CD14-positive monocyte (primary cell): ENCODE data around the gene TBC1D20. TPM values are rescaled to one million over a fixed set of nuclear protein-coding genes. Genes with fewer than 3 reads are reported as not detected.
"Not testable (repeated sequence)": the region's sequence is repeated elsewhere in the genome, so short reads cannot be mapped to it uniquely, and the experiment has no call there.

Source experiments
- DNase-seq, 3 donors: peaks; one replicate each; pipeline ENCODE4 v3.0.0-alpha.2; 2011 to 2022
- H2AFZ ChIP-seq: 2 replicates; pipeline ENCODE4 v1.6.0; 2012; ENCODE audit warnings: mild to moderate bottlenecking, low read depth, low read length, inconsistent platforms; ENCODE audit not compliant: insufficient read depth, poor library complexity, severe bottlenecking
- H3K27ac ChIP-seq, 2 donors: 1 replicate in 1 of 2; 2 replicates in 1 of 2; pipeline ENCODE4 v1.5.1; 2012 to 2013; ENCODE audit warnings: low read length in 2 of 2, control low read depth in 1 of 2, inconsistent platforms in 1 of 2, low read depth in 1 of 2, mild to moderate bottlenecking in 1 of 2
- H3K27me3 ChIP-seq, 2 donors: one replicate each; pipeline versions ENCODE4 v1.6.0 to v1.6.1; 2011 to 2013; ENCODE audit warnings: low read length in 2 of 2; ENCODE audit not compliant: control insufficient read depth in 2 of 2, insufficient read depth in 2 of 2
- H3K36me3 ChIP-seq, 2 donors: replicated peaks in 1 of 2; 1 replicate in 1 of 2; 2 replicates in 1 of 2; pipeline versions ENCODE4 v1.5.1 to v1.6.1; 2012 to 2013; ENCODE audit warnings: low read length in 2 of 2, control low read depth in 1 of 2, inconsistent platforms in 1 of 2, mild to moderate bottlenecking in 1 of 2; ENCODE audit not compliant: insufficient read depth in 2 of 2, control insufficient read depth in 1 of 2
- H3K4me1 ChIP-seq, 2 donors: 1 replicate in 1 of 2; 2 replicates in 1 of 2; pipeline versions ENCODE4 v1.5.1 to v1.6.1; 2012 to 2013; ENCODE audit warnings: low read length in 2 of 2, control low read depth in 1 of 2, inconsistent platforms in 1 of 2, mild to moderate bottlenecking in 1 of 2, moderate library complexity in 1 of 2; ENCODE audit not compliant: insufficient read depth in 2 of 2, control insufficient read depth in 1 of 2
- H3K4me2 ChIP-seq: replicated peaks from 2 replicates; pipeline ENCODE3; 2012; ENCODE audit warnings: low read length, moderate library complexity, mild to moderate bottlenecking; ENCODE audit not compliant: poor library complexity, severe bottlenecking; ENCODE audit errors: extremely low read depth
- H3K4me3 ChIP-seq, 3 experiments: fragments of 200-600 bp in 1 of 3; sonication (generic) in 1 of 3; replicated peaks in 1 of 3; 1 replicate in 2 of 3; 2 replicates in 1 of 3; pipeline ENCODE4 v1.5.1; 2011 to 2013; ENCODE audit warnings: low read length in 3 of 3, mild to moderate bottlenecking in 3 of 3, control low read depth in 2 of 3, low read depth in 2 of 3, inconsistent platforms in 1 of 3, moderate library complexity in 1 of 3
- H3K79me2 ChIP-seq: 2 replicates; pipeline ENCODE4 v1.6.0; 2012; ENCODE audit warnings: mild to moderate bottlenecking, control low read depth, inconsistent platforms, low read length, moderate library complexity; ENCODE audit not compliant: insufficient read depth
- H3K9ac ChIP-seq: 2 replicates; pipeline ENCODE4 v1.6.0; 2017; ENCODE audit warnings: low read length, mild to moderate bottlenecking; ENCODE audit not compliant: insufficient read depth, poor library complexity, severe bottlenecking
- H3K9me3 ChIP-seq, 2 donors: replicated peaks in 1 of 2; 1 replicate in 1 of 2; 2 replicates in 1 of 2; pipeline versions ENCODE4 v1.5.1 to v1.6.1; 2012 to 2013; ENCODE audit warnings: low read length in 2 of 2, control low read depth in 1 of 2; ENCODE audit not compliant: control insufficient read depth in 1 of 2, insufficient read depth in 1 of 2
- H4K20me1 ChIP-seq: 2 replicates; pipeline ENCODE4 v1.6.0; 2012; ENCODE audit warnings: mild to moderate bottlenecking, low read length, control low read depth, moderate library complexity; ENCODE audit not compliant: insufficient read depth
- H3K27ac Mint-ChIP-seq, 7 donors: one replicate each; pipeline ENCODE4 v1.8.0; 2020; ENCODE audit warnings: mild to moderate bottlenecking in 7 of 7, mixed read lengths in 7 of 7, moderate library complexity in 6 of 7, inconsistent platforms in 2 of 7
- H3K27me3 Mint-ChIP-seq, 3 donors: one replicate each; pipeline ENCODE4 v1.8.0; 2021 to 2022; ENCODE audit warnings: low read depth in 3 of 3, mild to moderate bottlenecking in 3 of 3, mixed read lengths in 3 of 3, moderate library complexity in 3 of 3, inconsistent platforms in 1 of 3
- H3K36me3 Mint-ChIP-seq, 2 donors: one replicate each; pipeline ENCODE4 v1.8.0; 2020; ENCODE audit warnings: mixed read lengths in 2 of 2, inconsistent platforms in 1 of 2, mild to moderate bottlenecking in 1 of 2
- H3K4me1 Mint-ChIP-seq: one replicate; pipeline ENCODE4 v1.8.0; 2020; ENCODE audit warnings: mild to moderate bottlenecking, mixed read lengths
- H3K4me3 Mint-ChIP-seq, 2 donors: one replicate each; pipeline ENCODE4 v1.8.0; 2020; ENCODE audit warnings: mild to moderate bottlenecking in 2 of 2, mixed read lengths in 2 of 2, moderate library complexity in 1 of 2
- H3K9me3 Mint-ChIP-seq, 7 donors: one replicate each; pipeline ENCODE4 v1.8.0; 2020 to 2022; ENCODE audit warnings: mixed read lengths in 7 of 7, mild to moderate bottlenecking in 6 of 7, moderate library complexity in 6 of 7, inconsistent platforms in 2 of 7
- WGBS: methylation state at CpG from one replicate; pipeline ENCODE4 v1.1.5; 2013; ENCODE audit warnings: missing lambda C conversion rate; ENCODE audit not compliant: insufficient coverage; 5-methylcytosine and 5-hydroxymethylcytosine counted together
- intact Hi-C, 2 donors: fragments of 100-400 bp; cut with micrococcal nuclease; formaldehyde crosslinking; loops; one replicate each; pipeline versions ENCODE4 v1.15.0 to v1.15.1; 2023
- polyA plus RNA-seq, 3 donors: library from polyadenylated mRNA; depleted of rRNA in 1 of 3; unstranded in 2 of 3; stranded (reverse) in 1 of 3; fragments of 300-500 nt in 2 of 3; fragments of >200 nt in 1 of 3; fragmentation: Illumina TruSeq in 2 of 3; gene quantifications; 1 replicate in 2 of 3; 2 replicates in 1 of 3; pipeline ENCODE4 v1.2.3, GENCODE V29; 2012 to 2021
- TF ChIP-seq, protein P1 (sequence below): fragments of 200-600 bp; IDR thresholded peaks from one replicate; pipeline ENCODE4 v1.8.0; 2022; ENCODE audit warnings: antibody characterized with exemption, mild to moderate bottlenecking

Gene TBC1D20
- polyA plus RNA-seq, 3 donors: 10.5 to 24.7 (median 11.3) TPM

GRCh38 chr20:396252-396618 lies 66.1 kb downstream of the TBC1D20 start:
- intact Hi-C loops: no loop called here
- H3K4me3 ChIP-seq: no peak overlapping the region
- no peak overlapping the region for H3K27ac Mint-ChIP-seq
- DNase-seq: no peak
- H4K20me1 ChIP-seq: no peaks in the 10 kb centered on the region
- no peaks in the 10 kb centered on the region for H3K27me3 ChIP-seq
- 98% methylated on average over 24 of the region's 24 CpGs for WGBS
- H3K9me3 Mint-ChIP-seq: no peaks in the 10 kb centered on the region
- no peak overlapping the region for H3K4me2 ChIP-seq
- H3K4me3 Mint-ChIP-seq: no peak overlapping the region
- peaks cover 53 to 62% of the 10 kb centered on the region in 2 donors for H3K36me3 ChIP-seq
- TF ChIP-seq, protein P1, sequence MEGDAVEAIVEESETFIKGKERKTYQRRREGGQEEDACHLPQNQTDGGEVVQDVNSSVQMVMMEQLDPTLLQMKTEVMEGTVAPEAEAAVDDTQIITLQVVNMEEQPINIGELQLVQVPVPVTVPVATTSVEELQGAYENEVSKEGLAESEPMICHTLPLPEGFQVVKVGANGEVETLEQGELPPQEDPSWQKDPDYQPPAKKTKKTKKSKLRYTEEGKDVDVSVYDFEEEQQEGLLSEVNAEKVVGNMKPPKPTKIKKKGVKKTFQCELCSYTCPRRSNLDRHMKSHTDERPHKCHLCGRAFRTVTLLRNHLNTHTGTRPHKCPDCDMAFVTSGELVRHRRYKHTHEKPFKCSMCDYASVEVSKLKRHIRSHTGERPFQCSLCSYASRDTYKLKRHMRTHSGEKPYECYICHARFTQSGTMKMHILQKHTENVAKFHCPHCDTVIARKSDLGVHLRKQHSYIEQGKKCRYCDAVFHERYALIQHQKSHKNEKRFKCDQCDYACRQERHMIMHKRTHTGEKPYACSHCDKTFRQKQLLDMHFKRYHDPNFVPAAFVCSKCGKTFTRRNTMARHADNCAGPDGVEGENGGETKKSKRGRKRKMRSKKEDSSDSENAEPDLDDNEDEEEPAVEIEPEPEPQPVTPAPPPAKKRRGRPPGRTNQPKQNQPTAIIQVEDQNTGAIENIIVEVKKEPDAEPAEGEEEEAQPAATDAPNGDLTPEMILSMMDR: no peak
- no peaks in the 10 kb centered on the region for H3K9me3 ChIP-seq
- H3K4me1 Mint-ChIP-seq: peaks cover 2% of the 10 kb centered on the region
- H3K4me1 ChIP-seq: no peaks in the 10 kb centered on the region
- H3K27me3 Mint-ChIP-seq: no peaks in the 10 kb centered on the region
- no peak overlapping the region for H3K27ac ChIP-seq
- H2AFZ ChIP-seq: no peak overlapping the region
- no peaks in the 10 kb centered on the region for H3K79me2 ChIP-seq
- H3K9ac ChIP-seq: no peak overlapping the region
- peaks cover 43 to 48% of the 10 kb centered on the region in 2 donors for H3K36me3 Mint-ChIP-seq

DNA sequence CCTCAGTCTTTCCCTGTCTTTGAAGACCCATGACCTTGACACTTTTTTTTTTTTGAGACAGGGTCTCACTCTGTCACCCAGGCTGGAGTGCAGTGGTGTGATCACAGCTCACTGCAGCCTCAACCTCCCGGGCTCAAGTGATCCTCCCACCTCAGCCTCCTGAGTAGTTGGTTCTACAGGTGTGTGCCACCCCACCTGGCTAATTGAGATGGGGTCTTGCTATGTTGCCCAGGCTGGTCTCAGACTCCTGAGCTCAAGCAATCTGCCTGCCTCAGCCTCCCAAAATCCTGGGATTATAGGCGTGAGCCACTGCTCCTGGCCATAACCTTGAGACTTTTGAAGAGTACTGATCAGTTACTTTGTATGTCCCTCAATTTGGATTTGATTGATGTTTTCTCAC lies 69.0 kb downstream of the TBC1D20 start:
- Mint-ChIP-seq H3K27ac (peak overlapping the region in 2 of 7 donors; percentile 62 to 67), H3K36me3 (peaks cover 63 to 68% of the 10 kb centered on the region in 2 donors)
- DNase-seq, H3K9ac ChIP-seq, H3K4me1 Mint-ChIP-seq, H3K79me2 ChIP-seq, H4K20me1 ChIP-seq, H3K4me3 Mint-ChIP-seq, H3K27ac ChIP-seq, H3K27me3 Mint-ChIP-seq, H3K9me3 ChIP-seq, H3K4me3 ChIP-seq, H3K4me2 ChIP-seq, H3K9me3 Mint-ChIP-seq, intact Hi-C loops, H3K4me1 ChIP-seq, H2AFZ ChIP-seq, H3K27me3 ChIP-seq: not testable (repeated sequence)
- H3K36me3 ChIP-seq: peaks cover 76 to 83% of the 10 kb centered on the region in 2 donors
- 100% methylated on average over 1 of the region's 2 CpGs for WGBS
